HG02763 (cell line): ENCODE data around the gene GOLGA1.
A peak's percentile ranks its signal among the peaks of the same experiment; 100 is the strongest.
"Not testable (repeated sequence)": the region's sequence is repeated elsewhere in the genome, so short reads cannot be mapped to it uniquely, and the experiment has no call there.

Experiments used
- ATAC-seq: cut with Tn5 transposase; IDR thresholded peaks from one replicate; pipeline ENCODE4 v1.9.1; 2021; ENCODE audit warnings: mild to moderate bottlenecking, moderate library complexity; ENCODE audit not compliant: unreplicated experiment

The GOLGA1 gene

DNA sequence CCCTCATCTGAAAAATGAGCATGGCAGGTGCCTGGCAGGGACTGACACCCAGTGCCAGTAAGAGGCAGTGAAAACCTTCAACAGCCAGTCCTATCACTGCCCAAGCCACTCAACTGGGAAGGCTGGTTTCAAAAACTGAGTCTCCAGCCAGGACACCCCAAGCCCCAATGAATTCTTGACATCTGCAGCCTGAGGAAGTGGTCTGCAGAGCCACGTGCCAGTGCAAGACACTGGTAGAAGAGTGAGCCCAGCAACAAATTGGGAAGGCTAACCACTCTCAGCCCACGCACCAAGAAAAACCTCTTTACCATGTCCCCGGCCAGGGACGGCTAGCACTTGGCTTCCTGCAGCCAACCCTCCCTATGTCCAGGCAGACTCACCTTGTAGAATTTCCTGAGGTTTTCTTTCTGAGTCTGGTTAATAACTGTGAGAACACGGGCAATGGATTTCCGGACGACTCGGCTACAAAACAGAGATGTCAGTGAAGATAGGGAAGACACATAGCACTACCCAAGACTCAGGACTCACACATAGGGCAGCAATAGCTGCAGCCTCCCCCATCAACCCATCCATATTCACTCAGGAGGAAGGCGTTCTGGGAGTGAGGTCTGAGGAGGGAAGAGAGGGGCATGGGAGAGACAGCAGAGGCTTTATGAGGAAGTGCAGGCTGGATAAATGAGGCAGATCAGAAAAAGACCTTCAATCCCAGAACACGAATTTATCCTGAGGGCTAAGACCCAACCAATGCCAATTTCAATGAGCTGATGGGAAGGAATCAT lies 80.9 kb downstream of the GOLGA1 start:
- ATAC-seq = no peak

DNA sequence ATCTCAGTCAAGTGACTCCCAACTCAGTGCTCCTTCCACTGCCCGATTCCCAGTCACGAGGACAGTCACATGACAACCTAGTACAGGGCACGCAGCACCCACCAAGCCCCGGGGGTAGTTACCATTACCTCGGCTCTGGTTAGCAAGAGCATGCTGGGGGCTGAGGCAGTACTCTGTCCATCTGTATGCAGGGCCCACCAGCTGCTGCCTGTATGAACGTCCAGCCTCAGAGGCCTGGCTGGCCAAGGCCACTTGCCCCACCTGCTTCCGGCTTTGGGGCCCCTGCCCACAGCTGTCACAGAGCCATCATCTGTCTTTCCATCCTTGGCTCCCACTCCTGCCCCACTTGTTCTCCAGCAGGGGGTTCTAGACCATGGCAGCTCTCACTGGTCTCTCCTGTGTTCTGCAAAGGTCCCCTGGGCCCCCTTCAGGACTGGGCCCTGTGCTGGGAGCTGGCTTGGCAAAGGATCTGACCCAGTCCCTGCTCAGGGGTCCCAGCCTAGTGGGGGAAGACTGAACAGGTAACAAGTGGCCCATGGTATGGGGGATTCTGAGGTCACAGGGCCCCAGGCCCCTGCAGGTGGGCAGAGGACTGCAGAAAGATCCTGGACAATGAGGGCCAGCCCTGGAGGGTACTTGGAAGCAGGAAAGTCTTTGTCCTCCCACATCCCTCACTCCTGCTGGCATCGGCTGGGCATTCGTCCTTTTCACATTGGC lies 82.4 kb downstream of the GOLGA1 start:
- no peak for ATAC-seq

DNA sequence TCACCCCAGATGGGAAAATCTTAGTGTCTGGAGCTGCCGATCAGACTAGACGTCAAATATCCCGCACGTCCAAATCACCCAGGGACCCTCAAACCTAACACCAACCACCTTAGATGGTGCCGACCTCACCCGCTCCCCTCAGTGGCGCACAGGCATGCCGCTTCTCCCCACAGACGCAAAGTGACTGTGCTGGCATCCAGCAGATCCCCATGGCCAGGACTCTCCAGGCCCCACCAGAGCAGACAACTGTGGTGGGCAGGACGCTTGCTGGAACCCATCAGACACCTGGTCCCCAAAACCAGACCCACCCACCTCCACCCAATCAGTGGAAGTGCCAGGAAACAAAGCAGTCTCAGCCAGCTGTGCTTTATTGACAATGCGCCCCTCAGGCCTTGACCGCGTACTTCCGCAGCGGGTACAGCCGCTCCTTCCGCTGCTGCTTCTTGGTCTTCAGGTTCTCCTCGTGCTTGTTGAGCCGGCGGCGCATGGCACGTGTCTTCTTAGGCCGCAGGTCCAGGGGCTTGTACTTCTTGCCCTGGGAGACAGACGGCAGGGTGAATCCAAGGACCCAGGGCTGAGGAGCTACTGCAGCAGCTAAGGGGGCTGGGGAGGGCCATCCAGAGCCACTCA lies 83.2 kb downstream of the GOLGA1 start:
- ATAC-seq = no peak

DNA sequence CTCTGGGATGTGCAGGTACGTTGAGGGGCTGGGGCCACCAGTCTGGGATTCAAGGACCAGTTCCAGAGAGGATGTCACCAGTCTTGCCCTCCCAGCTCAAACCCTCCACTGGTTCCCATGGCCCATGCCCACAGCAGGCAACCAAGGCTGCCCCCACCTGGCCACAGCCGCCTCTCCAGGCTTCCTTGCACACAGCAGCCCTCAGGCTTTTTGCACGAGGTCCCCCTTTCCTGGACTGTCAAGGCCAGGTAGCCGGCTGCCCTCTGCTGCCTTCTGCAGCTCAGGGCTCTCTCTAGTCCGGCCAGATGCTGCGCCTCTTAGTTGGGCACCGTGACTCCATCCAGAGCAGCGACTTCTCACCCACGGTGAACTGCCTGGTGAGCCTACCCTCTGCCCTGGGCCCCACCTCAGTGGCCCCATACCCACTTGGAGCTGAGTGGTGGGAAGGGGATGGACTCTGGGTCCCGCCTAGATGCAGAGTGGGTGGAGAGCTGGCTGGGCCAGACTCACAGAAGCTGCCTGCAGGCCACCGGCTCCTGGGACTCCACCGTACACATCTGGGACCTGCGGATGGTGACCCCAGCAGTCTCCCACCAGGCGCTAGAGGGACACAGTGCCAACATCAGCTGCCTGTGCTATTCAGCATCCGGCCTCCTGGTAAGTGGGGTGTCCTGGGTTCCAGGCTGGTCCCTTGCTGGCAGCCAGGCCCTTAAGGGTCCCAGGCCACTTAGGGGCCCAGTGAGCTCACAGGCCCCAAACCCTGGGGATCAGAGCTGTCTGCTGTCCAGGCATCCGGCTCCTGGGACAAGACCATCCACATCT lies 84.7 kb downstream of the GOLGA1 start:
- no peak for ATAC-seq

DNA sequence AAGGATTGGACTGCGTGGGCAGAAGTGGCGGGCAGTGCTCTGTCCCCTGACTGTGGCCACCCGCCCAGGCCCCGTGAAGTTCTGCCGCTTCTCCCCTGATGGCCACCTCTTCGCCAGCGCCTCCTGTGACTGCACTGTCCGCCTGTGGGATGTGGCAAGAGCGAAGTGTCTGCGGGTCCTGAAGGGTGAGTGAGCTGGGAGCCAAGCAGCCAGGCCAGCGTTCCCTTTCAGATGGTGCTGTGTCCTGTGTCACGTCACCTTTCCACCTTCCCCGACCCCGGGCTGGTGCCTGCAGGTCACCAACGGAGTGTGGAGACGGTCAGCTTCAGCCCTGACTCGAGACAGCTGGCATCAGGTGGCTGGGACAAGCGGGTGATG lies 85.3 kb downstream of the GOLGA1 start:
- ATAC-seq = no peak

DNA sequence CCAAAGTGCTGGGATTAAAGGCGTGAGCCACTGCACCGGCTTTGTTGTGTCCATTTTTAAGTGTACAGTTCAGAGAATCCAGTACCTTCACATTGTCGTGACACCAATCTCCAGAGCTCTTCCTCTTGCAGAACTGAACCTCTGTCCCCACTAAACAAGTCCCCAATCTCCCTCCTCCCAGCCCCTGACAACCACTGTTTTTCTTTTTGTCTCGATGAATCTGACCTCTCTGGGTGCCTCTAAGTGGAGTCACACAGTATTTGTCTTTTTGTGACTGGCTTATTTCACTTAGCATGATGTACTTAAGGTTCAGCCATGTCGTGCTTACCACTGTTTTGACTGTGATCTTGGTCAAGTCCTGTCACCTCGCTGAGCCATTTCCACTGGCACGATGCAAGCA lies 86.1 kb downstream of the GOLGA1 start:
- ATAC-seq = no peak

DNA sequence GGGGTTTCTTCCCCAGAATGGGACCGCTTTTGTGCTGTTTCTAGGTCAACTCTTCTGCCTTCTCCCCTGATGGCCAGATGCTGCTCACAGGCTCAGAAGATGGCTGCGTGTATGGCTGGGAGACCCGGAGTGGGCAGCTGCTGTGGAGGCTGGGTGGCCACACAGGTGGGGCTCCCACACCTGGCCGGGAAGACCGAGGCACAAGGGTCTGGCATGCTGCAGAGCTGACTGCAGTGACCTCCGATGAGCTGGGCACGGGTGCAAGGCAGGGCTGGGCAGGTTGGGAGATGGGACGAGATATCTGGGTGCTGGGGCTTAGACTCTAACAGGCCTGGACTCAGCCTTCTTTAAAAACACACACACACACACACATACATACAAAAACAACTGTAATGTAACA lies 86.7 kb downstream of the GOLGA1 start:
- ATAC-seq = no peak

DNA sequence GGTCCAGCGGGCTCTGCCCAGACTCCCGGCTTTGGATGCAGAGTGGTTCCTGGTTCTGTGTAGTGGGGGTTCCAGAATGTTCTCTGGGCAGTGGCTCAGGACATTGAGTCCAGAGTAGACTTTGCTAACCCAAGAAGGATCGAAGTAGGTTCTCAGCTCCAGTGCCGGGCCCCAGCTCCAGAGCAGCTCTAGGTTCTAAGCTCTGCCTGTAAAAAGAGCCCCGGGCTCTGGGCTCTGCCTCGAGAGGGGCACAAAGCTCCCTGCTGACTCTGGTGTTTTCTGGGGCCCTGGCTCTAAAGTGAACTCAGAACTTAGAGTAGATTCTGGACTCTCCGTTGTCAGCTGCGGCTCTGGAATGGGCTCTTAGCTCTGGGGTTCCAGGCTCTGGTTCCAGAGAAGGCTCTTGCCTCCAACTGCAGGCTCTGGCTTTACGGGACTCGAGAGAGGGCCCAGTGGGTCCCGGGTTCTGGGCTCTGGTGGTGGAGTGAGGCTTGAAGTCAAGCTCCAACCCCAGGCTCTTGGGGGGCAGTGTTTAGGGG lies 87.2 kb downstream of the GOLGA1 start:
- ATAC-seq = no peak

DNA sequence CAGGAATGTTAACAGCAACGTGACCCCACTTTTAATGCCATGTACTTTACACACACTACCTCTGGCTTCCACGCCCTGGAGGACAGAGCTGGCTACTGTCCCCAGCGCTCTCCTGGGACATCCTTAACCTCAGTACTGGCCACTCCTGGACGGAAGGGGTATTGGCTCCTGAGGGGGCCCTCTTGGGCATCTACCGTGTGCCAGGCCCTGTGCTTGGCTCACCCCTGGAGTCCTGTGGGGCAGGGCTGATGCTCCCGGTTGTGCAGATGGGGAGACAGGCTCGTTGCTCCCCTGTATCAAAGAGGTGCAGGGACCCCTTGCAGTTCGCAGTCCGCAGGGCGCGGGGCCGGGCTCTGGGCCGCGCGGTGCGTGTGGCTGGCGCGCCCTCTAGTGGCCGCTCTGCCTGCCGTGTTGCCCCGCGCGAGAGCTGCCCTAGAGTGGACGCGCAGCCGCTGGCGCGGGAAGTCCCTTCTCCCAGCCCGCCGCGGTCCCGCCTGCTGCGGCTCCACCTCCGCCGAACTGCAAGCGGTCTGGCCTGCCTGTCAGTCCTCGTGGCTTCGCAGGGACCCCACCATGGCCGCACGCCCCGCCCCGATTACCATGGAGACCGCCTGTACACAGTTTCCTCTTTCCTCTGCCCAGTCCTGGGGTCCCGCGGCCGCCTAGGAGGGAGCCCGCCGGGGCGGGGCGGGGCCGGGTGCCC lies 87.9 kb downstream of the GOLGA1 start, which contains the start of gene WDR38:
Gene WDR38, plus strand, starts transcription at position 632 of the 703 bp plus-strand sequence. CDS start 72 bp downstream, outside the sequence.
- peak; percentile 62 for ATAC-seq

DNA sequence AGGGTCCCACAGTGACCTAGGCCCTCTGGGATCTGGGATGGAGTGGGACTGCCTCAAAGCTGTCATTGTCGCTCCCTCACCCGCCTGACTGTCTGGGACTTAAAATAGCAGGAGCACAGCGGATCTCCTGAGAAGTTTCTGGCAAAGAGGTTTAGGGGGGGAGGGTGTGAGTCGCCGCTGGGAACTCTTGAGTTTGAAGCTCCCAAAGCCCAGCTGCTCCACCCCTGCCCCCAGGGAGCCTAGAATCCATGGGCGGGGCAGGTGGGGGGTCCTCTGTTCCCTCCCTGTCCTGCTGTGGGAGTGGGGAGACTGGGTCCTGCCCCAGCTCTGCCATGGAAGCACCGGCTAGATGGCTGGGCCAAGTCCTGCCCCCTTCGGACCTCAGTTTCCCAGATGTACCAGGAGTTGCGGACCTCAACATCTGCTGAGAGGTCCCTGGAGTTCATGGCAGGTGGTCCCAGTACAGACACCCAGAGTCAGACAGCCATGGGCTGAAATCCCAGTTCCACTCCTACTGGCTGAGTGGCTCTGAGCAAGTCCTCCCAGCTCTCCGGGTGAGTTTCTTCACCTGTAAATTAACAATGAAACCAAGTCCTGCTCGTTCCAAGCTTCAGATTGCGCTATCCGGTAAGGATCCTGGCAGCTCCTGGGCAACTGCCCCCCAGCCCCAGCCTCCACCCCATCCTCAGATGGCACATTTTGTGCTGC lies 88.6 kb downstream of the GOLGA1 start:
- ATAC-seq = no peak

DNA sequence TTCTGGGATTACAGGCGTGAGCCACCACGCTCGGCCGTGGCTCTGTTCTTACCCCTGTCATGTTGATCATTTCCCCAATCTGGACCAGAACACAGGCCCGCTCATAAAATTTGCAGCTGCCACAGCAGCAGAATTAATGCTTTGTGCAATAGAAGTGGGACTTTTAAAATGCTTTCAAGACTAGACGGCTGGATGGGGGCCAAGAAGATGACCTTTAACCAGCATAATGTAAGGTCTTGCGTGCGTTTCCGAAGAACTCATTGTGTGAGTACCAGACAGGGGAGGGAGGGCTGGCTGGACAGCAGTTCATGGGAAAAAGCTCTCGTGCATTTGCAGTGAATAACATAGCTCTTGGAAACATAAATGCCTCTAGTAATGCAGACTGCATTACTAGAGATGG lies 91.1 kb downstream of the GOLGA1 start:
- ATAC-seq = no peak

DNA sequence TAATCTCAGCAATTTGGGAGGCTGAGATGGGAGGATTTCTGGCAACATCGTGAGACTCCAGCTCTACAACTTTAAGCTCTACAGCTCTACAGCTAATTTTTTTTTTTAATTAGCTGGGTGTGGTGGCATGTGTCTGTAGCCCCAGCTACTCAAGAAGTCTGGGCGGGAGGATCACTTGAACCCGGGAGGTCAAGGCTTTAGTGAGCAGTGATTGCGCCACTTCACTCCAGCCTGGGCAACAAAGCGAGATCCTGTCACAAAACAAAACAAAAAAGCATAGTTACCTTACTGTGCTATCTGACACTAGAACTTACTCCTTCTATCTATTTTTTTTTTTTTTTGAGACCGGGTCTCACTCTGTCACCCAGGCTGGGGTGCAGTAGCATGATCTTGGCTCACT lies 93.9 kb downstream of the GOLGA1 start:
- no peak for ATAC-seq

DNA sequence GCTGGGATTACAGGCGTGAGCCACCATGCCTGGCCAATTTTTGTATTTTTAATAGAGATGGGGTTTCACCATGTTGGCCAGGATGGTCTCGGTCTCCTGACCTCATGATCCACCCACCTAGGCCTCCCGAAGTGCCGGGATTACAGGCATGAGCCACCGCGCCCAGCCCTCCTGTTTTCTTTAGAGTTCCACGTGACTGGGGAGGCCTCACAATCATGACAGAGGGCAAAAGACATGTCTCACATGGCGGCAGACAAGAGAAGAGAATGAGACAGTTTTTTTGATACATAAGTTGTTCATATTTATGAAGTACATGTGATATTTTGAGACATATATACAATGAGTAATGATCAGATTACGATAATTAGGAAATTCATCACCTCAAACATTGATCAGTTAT lies 94.4 kb downstream of the GOLGA1 start:
- ATAC-seq = not testable (repeated sequence)

DNA sequence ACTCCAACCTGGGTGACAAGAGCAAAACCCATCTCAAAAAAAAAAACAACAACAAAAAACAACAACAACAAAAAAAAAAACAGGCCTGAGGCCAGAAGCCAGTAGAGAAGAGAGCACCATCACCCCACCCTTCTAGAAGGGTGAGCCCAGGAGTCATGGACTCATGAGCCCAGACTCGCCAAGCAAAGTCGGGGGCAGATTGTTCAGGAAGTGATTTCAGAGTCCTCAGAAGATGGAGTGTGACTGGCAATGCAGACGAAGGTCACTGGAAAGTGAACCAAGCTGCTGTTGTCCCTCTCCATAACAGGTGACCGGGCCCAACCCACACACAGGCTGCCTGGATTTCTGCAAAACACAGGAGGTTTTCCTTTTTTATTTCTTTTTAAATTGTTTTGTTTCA lies 96.6 kb downstream of the GOLGA1 start:
- ATAC-seq = no peak

DNA sequence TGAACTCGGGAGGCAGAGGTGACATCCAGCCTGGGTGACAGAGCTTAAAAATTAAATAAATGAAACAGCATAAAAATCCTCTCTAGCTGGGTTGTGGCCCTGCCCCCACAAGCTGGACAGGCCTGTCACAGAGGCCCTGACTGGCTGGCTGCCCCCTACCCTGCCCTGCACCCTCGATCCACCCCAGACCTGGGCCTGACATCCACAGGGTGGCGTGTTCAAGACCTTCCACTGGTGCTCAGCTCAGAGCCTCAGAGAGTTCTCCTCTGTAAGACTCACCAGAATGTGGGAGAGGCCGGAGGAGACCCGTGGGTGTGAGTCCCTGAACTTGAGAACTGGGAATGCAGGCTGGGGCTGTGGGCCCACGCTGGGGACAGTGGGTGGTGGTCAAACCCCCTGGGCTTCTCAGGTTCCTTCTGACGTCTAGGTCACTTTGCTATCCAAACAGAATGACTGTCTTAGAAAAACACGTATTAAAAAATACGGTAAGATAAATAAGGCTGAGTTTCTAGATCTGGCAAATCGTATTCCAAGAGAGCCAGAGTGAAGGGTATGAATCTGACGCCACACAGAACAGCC lies 97.3 kb downstream of the GOLGA1 start:
- no peak for ATAC-seq

DNA sequence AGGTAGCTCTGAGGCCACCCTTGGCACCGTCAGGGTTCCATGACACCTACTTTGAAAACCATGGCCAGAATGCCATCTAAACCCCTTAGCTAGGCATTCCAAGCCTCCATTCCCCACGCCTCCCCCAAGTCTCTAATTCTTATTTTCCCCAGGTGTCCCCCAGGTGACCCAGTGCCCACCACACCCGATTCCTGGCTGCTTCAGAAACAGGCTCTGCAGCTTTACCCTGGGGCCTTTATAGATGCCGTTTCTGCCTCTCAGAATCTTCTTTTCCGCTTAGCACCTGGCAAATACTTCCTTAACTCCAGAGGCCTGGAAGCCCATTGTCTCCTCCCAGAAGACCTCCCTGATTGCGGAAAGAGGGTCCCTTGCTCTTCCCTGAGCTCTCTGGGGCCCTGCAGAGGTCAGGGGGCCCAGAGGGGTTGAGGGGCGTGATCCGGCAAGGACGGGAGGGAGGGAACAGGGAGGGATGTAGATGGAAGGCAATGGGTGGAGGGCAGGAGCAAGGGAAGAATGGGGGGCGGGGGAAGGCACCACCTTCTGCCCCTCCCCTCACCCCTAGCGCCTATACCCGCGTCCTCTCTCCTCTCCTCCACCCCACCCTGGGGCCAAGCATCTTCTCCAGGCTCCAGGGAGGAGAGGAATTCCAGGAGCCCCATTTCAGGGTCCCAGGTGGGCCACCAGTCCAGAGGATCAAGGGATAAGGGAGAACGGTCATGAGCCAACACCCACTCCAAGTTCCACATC lies 99.6 kb downstream of the GOLGA1 start:
- no peak for ATAC-seq

DNA sequence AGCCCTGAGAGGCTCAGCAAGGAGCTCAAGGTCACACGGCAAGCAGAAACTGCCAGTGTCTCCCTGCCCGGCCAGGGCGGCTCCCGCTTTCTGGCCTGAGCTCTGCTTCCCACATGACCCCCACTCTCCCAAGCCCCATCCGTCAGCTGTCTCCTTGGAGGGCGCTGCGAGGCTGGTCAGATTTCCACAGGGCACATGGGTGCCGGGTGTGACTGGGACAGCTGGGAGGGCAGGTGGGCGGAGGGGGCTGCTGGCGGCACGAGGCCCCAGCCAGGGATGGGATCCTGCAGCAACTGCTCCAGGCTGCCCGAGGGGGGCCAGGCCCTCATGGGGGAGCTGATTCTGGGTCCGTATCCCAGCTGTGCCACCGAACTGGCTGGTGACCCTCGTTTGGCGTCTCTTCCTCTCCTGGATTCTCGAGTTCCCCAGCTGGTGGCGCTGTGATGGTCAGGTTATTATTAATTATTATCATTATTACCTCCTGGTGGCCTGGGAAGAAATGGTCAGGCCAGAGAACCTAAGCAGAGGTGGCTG lies 100.5 kb downstream of the GOLGA1 start:
- no peak for ATAC-seq

DNA sequence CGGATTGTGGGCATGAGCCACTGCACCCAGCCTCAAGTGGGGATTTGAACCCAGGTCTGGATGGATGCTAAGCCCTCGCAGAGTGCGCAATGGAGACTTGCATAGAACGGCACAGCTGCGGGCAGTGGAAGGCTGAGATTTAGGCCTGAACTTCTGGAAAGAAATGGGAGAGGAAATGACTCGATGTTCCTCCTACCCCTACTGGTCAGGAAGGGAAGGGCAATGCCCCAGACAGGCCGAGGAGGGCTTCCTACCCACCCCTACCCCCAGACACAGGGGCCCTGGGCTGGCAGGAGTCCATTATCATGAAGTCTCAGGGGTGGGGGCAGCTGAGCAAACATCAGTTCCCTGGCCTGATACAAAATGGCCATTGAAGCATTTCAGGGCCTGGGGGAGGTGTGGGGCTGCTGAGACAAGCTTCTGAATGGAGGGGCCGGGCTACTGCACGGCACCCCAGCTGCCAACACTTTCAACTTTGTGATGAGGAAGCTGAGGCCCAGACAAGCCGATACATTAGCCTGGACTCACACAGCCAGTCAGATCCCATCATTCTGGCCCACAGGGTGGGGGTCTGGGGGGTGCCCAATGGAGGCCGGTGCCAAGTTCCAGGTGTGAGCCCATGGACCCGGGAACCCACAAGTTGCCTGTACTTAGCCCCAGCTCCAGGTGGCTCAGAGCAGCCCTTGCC lies 101.1 kb downstream of the GOLGA1 start:
- no peak for ATAC-seq
